GM18498 (cell line): Measurements from ENCODE around the gene ORC5.

Experiments
- ATAC-seq: cut with Tn5 transposase; IDR thresholded peaks from one replicate; pipeline ENCODE4 v1.9.1; 2021; ENCODE audit warnings: mild to moderate bottlenecking, moderate library complexity; ENCODE audit not compliant: unreplicated experiment

ORC5 gene

GRCh38 chr7:104130726-104131125, 77.1 kb downstream of the ORC5 start:
- ATAC-seq = no peak

GRCh38 chr7:104127204-104127603, 80.6 kb downstream of the ORC5 start:
- ATAC-seq = no peak

- ATAC-seq = no peak
These were observed 81.4 kb downstream of the ORC5 start for GRCh38 chr7:104126411-104126841.

DNA sequence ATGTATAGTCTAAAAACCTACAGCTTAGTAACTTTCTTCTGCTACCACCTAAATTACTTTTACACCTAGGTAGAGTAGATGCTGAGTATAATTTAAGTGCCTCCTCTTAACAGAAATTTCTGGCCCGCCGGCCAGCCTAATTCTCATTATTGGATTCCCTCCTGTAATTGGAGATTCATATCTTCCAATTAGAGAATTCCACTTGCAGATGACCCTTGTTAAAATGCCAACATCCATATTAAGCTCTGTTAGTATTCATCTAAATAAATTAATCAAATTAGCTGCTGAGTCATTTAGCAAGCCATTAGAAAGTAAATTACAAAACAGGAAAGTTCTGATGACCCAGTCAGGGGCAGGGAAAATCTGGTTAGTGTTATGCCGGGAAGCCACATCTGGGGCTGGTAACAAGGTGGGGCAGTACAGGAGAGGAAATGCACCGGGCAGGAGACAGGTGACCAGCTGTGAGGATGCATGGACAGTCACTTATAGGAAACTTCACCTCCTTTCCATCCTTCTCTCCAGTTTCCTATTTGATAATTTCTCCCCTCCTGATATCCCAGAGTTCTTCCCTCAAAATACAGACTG, 82.8 kb downstream of the ORC5 start:
- no peak for ATAC-seq

DNA sequence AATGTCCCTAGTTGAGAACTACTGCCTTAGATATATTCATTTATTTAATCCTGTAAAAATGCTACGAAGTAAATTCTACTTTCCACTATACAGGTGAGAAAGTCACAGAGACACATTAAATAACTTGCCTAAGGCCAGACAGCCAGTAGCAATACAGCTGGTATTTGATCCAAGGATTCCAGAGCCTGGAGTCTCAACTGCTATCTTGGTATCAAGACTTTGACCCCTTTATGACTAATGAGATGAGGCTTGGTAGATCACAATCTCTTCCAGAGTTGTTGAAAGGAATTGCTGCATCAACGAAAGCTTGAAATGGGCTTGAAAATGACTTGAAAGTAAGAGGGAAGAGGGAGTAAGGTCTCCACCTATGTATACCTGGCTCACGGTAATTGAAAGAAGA, 83.3 kb downstream of the ORC5 start:
- ATAC-seq = no peak

GRCh38 chr7:104123786-104124185, 84.0 kb downstream of the ORC5 start:
- ATAC-seq = no peak

DNA sequence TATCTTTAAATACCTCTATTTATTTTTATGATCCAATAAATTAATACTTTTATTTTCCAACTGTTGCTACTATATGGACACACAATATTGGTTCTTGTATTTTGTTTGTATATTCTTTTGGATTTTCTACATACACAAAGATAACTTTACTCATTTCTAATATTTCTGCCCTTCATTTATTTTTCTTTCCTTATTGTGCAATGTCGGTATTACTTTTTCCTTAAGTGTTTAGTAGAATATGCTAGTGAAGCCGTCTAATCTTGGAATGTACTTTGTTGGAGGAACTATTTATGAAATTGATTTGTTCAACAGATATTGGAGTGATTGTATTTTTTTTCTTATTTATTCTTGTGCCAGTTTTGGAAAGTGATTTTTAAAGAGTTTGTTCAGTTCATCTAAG, 94.0 kb downstream of the ORC5 start:
- no peak for ATAC-seq

- ATAC-seq = no peak
These were observed 95.2 kb downstream of the ORC5 start for GRCh38 chr7:104112623-104113022.

DNA sequence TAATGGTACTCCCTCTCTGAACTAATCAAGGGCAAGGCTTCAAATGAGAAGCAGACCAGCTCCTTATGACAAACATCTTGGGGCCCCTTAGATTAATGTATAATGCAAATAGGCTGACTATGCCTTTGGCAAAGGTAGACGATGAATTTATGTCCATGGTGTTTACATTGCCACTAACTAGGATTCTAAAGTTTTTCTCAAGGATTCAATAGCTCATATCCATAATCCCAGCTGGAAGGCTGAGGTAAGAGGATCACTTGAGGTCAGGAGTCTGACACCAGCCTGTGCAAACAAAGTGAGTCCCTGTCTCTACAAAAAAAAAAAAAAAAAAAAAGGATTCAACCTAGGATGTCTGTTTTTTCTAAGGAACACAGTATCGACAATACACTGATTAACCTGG, 96.5 kb downstream of the ORC5 start:
- no peak for ATAC-seq

DNA sequence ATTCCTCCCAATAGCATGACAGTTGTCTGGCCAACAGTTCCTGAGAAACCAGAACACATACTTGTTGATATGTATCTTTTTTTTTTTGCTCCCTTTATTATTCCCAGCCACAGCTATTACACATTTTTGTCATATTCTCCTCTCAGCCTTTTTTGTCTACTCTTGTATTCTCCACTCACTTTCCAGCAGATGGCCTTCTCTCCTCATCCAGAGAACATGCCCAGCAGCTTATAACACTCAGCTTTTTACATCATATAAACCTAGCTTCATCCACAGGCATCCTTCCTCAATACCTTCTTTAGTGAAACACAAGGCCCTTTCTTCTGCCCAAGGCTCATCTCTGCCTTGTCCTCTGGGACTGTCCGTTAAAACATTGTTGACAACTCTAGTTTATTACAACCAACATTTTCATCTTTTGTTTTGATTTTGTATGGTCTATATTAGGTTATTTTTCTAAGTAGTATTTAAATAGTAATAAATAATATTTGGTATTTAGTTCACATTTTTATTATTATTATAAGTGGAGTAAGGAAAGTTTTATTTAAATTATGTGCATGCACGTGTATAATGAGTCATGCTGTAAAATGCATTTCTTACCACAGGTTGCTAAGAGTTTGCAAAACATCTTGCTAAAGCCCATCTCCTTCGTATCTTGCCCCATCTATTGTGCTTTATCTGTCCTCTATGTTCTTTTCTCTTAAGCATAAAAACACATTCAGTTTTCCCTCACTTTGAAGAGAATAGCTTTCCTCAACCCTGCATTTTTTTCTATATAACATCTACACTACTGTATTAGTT, 101.5 kb downstream of the ORC5 start:
- ATAC-seq = no peak

- ATAC-seq = no peak
These were observed 108.9 kb downstream of the ORC5 start for GRCh38 chr7:104098890-104099289.

GRCh38 chr7:104096683-104097082, 111.1 kb downstream of the ORC5 start:
- ATAC-seq = no peak

DNA sequence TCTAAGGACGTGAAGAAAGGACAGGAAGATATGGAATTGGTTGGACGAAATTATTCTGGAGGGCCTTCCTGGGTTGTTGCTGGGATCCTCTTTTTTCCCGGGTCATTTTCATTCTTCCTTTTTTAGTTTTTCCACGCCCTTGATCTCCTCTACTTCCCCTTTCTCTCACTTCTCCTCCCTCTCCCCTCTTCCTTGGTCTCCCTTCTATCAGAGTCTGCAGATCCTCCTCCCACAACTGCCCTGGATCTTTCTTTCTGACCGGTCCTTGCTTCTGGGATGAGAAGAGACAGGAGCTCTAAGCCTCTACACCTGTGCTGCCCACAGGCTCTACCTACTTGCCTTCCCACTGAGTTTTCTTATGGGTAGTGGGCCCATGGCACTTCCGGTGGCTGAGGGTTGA, 114.7 kb downstream of the ORC5 start:
- ATAC-seq = no peak

DNA sequence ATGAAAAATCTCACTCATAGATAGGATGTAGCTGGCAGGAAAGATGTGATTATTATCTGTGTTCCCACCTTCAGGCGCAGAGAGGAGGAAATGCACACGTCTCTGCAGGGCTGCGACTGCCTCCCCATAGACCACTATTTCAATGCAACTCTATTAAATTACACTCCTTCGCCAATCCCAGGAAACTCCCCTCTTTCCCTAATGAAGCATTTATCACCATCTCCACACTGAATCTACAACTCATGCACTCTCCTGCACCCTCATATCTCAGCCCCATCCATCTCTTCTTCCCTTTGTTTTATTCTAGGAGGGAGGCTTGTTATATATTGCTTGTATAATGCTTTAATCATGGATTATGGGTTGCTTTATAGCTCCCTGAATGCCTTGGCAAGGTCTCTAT, 116.6 kb downstream of the ORC5 start:
- no peak for ATAC-seq

DNA sequence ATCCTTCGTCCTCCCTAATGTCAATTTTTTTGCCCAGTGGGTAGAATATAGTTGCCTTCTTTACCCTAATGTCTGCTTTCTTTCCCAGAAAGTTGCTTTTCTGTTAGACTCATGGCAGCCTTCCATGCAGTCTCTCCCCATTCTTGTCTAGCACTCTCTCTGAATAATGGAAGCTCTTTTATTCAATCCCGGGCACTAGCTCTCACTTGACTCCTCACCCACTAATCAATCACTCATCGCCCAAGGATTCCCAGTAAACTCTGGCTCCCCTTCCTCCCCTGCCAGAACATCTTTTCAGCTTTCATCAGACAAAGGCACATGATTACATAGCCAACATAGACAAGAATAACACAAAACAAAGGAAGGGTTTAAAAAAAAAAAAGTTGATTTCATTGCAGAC, 118.2 kb downstream of the ORC5 start:
- no peak for ATAC-seq

DNA sequence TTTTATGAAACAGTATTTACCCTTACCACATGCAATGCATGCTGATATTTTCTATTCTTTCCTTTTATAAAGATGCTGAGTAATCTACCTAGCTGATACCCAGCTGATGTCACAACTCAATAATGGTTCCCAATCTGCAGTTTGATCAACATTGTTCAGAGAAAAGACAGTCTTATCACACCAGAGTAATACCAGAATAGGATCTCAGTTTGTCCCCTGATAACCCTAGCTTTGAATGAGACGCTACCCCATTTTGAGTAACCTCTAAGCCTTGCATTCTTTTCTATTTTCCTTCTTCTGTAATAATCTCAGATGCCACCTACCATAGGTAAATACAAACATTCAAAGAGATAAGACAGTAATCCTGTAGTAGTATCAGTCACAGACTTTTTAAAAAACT, 118.8 kb downstream of the ORC5 start:
- no peak for ATAC-seq
